HCT116 (cell line): Measurements from ENCODE around the gene UBE2H.

Experiments used
- CTCF ChIP-seq, 3 experiments: fragments of 200-600 bp in 1 of 3; sonication (generic) in 1 of 3; IDR thresholded peaks in 2 of 3; conservative IDR thresholded peaks in 1 of 3; 2 replicates each; pipeline ENCODE4 v1.5.1; 2012 to 2017; ENCODE audit warnings: low read depth in 2 of 3, low read length in 2 of 3, antibody characterized with exemption in 1 of 3, borderline replicate concordance in 1 of 3, control low read depth in 1 of 3, mild to moderate bottlenecking in 1 of 3, mixed read lengths in 1 of 3, mixed run types in 1 of 3, moderate library complexity in 1 of 3; ENCODE audit not compliant: insufficient read depth in 1 of 3
- EGR1 ChIP-seq: IDR thresholded peaks from 2 replicates; pipeline ENCODE4 v1.6.1; 2012; ENCODE audit warnings: low read depth
- EZH2 ChIP-seq: fragments of 200-600 bp; sonication (generic); IDR thresholded peaks from 2 replicates; pipeline ENCODE4 v1.6.1; 2017; ENCODE audit warnings: antibody characterized with exemption, mixed run types
- EZH2phosphoT487 ChIP-seq: fragments of 200-600 bp; IDR thresholded peaks from 2 replicates; pipeline ENCODE4 v1.6.1; 2018; ENCODE audit warnings: antibody characterized with exemption, borderline replicate concordance
- JUND ChIP-seq: IDR thresholded peaks from 2 replicates; pipeline ENCODE4 v1.6.1; 2012
- POLR2A ChIP-seq: IDR thresholded peaks from 2 replicates; pipeline ENCODE4 v1.7.0; 2011; ENCODE audit warnings: borderline replicate concordance; ENCODE audit not compliant: insufficient read depth, insufficient read length; ENCODE audit errors: extremely low read depth
- POLR2AphosphoS5 ChIP-seq: IDR thresholded peaks from 2 replicates; pipeline ENCODE4 v1.6.1; 2011; ENCODE audit warnings: mild to moderate bottlenecking, low read depth, low read length, moderate library complexity
- SIN3A ChIP-seq: IDR thresholded peaks from 2 replicates; pipeline ENCODE4 v1.6.1; 2012; ENCODE audit warnings: low read depth
- SP1 ChIP-seq: IDR thresholded peaks from 2 replicates; pipeline ENCODE4 v1.6.1; 2012; ENCODE audit warnings: low read depth
- SRF ChIP-seq: IDR thresholded peaks from 2 replicates; pipeline ENCODE4 v1.6.1; 2012; ENCODE audit warnings: low read depth
- YY1 ChIP-seq: IDR thresholded peaks from 2 replicates; pipeline ENCODE4 v1.6.1; 2011; ENCODE audit warnings: low read length, low read depth, moderate library complexity, mild to moderate bottlenecking; ENCODE audit not compliant: insufficient replicate concordance; ENCODE audit errors: extremely low read depth
- ZNF274 ChIP-seq: fragments of 200-500 bp; sonication (Bioruptor generic); IDR thresholded peaks from 2 replicates; pipeline ENCODE4 v1.6.1; 2014; ENCODE audit warnings: mild to moderate bottlenecking, low read depth, low read length, inconsistent platforms
- TF ChIP-seq, protein P1 (sequence below): IDR thresholded peaks from 2 replicates; pipeline ENCODE4 v1.6.1; 2012
- TF ChIP-seq, protein P2 (sequence below): IDR thresholded peaks from 2 replicates; pipeline ENCODE4 v1.6.1; 2012; ENCODE audit warnings: low read depth

- TF ChIP-seq CTCF (IDR thresholded peaks at IDR 0.05 in 2 of 3, conservative IDR thresholded peaks at IDR 0.05 in 1 of 3; ENCODE audit: borderline replicate concordance in 1 of 3, insufficient read depth in 1 of 3, low read depth in 2 of 3, low read length in 2 of 3) (no peak), POLR2A (no peak), EZH2phosphoT487 (no peak), JUND (no peak), EZH2 (no peak), SP1 (no peak), YY1 (no peak), ZNF274 (no peak), SIN3A (no peak), POLR2AphosphoS5 (no peak), SRF (no peak), EGR1 (no peak)
- TF ChIP-seq, protein P1, sequence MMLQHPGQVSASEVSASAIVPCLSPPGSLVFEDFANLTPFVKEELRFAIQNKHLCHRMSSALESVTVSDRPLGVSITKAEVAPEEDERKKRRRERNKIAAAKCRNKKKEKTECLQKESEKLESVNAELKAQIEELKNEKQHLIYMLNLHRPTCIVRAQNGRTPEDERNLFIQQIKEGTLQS = no peak
- TF ChIP-seq, protein P2, sequence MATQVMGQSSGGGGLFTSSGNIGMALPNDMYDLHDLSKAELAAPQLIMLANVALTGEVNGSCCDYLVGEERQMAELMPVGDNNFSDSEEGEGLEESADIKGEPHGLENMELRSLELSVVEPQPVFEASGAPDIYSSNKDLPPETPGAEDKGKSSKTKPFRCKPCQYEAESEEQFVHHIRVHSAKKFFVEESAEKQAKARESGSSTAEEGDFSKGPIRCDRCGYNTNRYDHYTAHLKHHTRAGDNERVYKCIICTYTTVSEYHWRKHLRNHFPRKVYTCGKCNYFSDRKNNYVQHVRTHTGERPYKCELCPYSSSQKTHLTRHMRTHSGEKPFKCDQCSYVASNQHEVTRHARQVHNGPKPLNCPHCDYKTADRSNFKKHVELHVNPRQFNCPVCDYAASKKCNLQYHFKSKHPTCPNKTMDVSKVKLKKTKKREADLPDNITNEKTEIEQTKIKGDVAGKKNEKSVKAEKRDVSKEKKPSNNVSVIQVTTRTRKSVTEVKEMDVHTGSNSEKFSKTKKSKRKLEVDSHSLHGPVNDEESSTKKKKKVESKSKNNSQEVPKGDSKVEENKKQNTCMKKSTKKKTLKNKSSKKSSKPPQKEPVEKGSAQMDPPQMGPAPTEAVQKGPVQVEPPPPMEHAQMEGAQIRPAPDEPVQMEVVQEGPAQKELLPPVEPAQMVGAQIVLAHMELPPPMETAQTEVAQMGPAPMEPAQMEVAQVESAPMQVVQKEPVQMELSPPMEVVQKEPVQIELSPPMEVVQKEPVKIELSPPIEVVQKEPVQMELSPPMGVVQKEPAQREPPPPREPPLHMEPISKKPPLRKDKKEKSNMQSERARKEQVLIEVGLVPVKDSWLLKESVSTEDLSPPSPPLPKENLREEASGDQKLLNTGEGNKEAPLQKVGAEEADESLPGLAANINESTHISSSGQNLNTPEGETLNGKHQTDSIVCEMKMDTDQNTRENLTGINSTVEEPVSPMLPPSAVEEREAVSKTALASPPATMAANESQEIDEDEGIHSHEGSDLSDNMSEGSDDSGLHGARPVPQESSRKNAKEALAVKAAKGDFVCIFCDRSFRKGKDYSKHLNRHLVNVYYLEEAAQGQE = no peak
Measured at GRCh38 chr7:129785685-129786514, 166.9 kb downstream of the UBE2H start.
